Fibroblast of lung (primary cell): ENCODE measurements around the gene RHBDD1. TPM values are rescaled to one million over a fixed set of nuclear protein-coding genes. Genes with fewer than 3 reads are reported as not detected.

Experiments
- DNase-seq, 2 donors: peaks; one replicate each; pipeline versions ENCODE4 v3.0.0 to v3.0.0-alpha.2; 2010; ENCODE audit warnings: low read depth in 2 of 2
- H2AFZ ChIP-seq: 2 replicates; pipeline ENCODE4 v1.5.1; 2012; ENCODE audit warnings: low read length, control low read depth, inconsistent platforms
- H3K27ac ChIP-seq: 2 replicates; pipeline ENCODE4 v1.5.1; 2011; ENCODE audit warnings: low read length, control low read depth; ENCODE audit not compliant: insufficient read depth
- H3K27me3 ChIP-seq: 2 replicates; pipeline ENCODE4 v1.5.1; 2011; ENCODE audit warnings: mild to moderate bottlenecking, low read length; ENCODE audit not compliant: control insufficient read depth, insufficient read depth
- H3K36me3 ChIP-seq: 2 replicates; pipeline ENCODE4 v1.5.1; 2011; ENCODE audit warnings: low read length; ENCODE audit not compliant: control insufficient read depth, insufficient read depth
- H3K4me1 ChIP-seq: 2 replicates; pipeline ENCODE4 v1.5.1; 2011; ENCODE audit warnings: low read length; ENCODE audit not compliant: control insufficient read depth, insufficient read depth; ENCODE audit errors: extremely low read depth
- H3K4me2 ChIP-seq: 2 replicates; pipeline ENCODE4 v1.5.1; 2011; ENCODE audit warnings: low read length, control low read depth; ENCODE audit not compliant: insufficient read depth; ENCODE audit errors: extremely low read depth
- H3K4me3 ChIP-seq, 4 experiments: fragments of 200-600 bp in 1 of 4; sonication (generic) in 1 of 4; replicated peaks in 1 of 4; 2 replicates each; pipeline ENCODE4 v1.5.1; 2011 to 2016; ENCODE audit warnings: low read length in 4 of 4, low read depth in 3 of 4, mild to moderate bottlenecking in 3 of 4, control low read depth in 2 of 4, inconsistent platforms in 1 of 4, mixed read lengths in 1 of 4; ENCODE audit not compliant: insufficient read depth in 1 of 4; ENCODE audit errors: control extremely low read depth in 1 of 4
- H3K79me2 ChIP-seq: 2 replicates; pipeline ENCODE4 v1.5.1; 2012; ENCODE audit warnings: mild to moderate bottlenecking, low read length, inconsistent platforms; ENCODE audit not compliant: control insufficient read depth, insufficient read depth
- H3K9ac ChIP-seq: 2 replicates; pipeline ENCODE4 v1.5.1; 2011; ENCODE audit warnings: mild to moderate bottlenecking, low read length, control low read depth; ENCODE audit not compliant: insufficient read depth
- H3K9me3 ChIP-seq: 2 replicates; pipeline ENCODE4 v1.5.1; 2012; ENCODE audit warnings: low read depth, low read length; ENCODE audit not compliant: control insufficient read depth, insufficient read depth
- H4K20me1 ChIP-seq: 2 replicates; pipeline ENCODE4 v1.5.1; 2011; ENCODE audit warnings: low read length; ENCODE audit not compliant: control insufficient read depth, insufficient read depth; ENCODE audit errors: extremely low read depth
- EZH2 ChIP-seq: IDR thresholded peaks from 2 replicates; pipeline ENCODE4 v1.5.1; 2012; ENCODE audit warnings: low read length, control low read depth, mild to moderate bottlenecking; ENCODE audit errors: missing control alignments
- polyA plus RNA-seq, 2 donors: library from polyadenylated mRNA; depleted of rRNA in 1 of 2; stranded (reverse) in 1 of 2; unstranded in 1 of 2; fragments of >200 nt; gene quantifications; 2 replicates each; pipeline ENCODE4 v1.2.1, GENCODE V29; 2011 to 2012; ENCODE audit warnings: missing spikeins in 1 of 2
- total RNA-seq: library from RNA; depleted of rRNA; stranded (reverse); fragments of >200 nt; gene quantifications from 2 replicates; pipeline ENCODE4 v1.2.1, GENCODE V29; 2014
- TF ChIP-seq, protein P1 (sequence below), 2 donors: IDR thresholded peaks in 1 of 2; conservative IDR thresholded peaks in 1 of 2; 1 replicate in 1 of 2; 2 replicates in 1 of 2; pipeline ENCODE4 v1.5.1; 2011 to 2012; ENCODE audit warnings: low read length in 2 of 2, control low read depth in 1 of 2, inconsistent platforms in 1 of 2, low read depth in 1 of 2, mild to moderate bottlenecking in 1 of 2

RHBDD1 gene
- total and polyA plus RNA-seq, 2 donors (not counting 1 experiment from before 2014, with no cell fraction given): 31.5 to 85.4 TPM

DNA sequence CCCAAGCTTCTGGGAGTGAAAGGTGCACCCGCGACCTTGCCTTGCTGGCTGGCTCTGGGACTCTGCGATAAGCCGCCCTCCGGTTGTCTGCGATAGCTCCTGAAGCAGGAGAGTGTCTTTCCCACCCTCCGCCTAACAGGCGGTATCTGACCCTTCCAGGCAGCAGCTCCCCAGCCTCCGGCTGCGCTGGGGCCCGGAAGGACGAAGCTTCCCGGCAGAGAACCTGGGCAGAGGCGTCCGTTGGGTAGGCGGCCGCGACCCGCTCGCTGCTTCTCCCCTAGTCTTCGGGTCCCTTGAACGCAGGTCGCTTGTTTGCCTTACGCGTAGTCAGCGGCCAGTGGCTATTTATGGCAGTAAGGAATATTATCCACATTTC lies 446 bp upstream of the RHBDD1 start:
- Histone ChIP-seq H3K9ac (peak overlapping the region; percentile 51), H2AFZ (peak overlapping the region; percentile 90), H3K27ac (peak overlapping the region; percentile 95), H3K4me2 (peak overlapping the region; percentile 90), H3K9me3 (no peaks in the 10 kb centered on the region), H3K36me3 (peaks cover 1% of the 10 kb centered on the region), H3K79me2 (peaks cover 12% of the 10 kb centered on the region), H3K4me3 (peak overlapping the region; percentile 53 to 87 (median 70)), H3K27me3 (no peaks in the 10 kb centered on the region), H3K4me1 (no peaks in the 10 kb centered on the region), H4K20me1 (no peaks in the 10 kb centered on the region)
- DNase-seq: no peak
- TF ChIP-seq, protein P1, sequence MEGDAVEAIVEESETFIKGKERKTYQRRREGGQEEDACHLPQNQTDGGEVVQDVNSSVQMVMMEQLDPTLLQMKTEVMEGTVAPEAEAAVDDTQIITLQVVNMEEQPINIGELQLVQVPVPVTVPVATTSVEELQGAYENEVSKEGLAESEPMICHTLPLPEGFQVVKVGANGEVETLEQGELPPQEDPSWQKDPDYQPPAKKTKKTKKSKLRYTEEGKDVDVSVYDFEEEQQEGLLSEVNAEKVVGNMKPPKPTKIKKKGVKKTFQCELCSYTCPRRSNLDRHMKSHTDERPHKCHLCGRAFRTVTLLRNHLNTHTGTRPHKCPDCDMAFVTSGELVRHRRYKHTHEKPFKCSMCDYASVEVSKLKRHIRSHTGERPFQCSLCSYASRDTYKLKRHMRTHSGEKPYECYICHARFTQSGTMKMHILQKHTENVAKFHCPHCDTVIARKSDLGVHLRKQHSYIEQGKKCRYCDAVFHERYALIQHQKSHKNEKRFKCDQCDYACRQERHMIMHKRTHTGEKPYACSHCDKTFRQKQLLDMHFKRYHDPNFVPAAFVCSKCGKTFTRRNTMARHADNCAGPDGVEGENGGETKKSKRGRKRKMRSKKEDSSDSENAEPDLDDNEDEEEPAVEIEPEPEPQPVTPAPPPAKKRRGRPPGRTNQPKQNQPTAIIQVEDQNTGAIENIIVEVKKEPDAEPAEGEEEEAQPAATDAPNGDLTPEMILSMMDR (conservative IDR thresholded peaks at IDR 0.05 in 1 of 2, IDR thresholded peaks at IDR 0.05 in 1 of 2; ENCODE audit: low read depth in 1 of 2, low read length in 2 of 2): no peak
- TF ChIP-seq EZH2: no peak

DNA sequence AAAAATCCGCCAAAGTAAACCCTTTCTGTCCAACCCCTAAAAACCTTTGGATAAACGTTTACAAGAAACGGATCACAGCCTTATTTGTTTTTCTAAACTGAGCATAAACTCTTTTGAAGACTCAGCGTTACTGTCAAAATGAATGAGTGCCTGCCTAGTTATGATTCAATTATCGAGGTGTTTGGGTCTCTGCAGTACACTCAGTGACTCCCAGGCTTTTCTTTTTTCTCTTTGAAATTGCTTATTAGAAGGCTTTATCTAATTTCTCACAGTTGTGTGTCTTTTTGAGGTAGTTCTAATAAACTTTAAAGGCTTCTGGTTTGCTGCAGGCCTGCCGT lies 663 bp downstream of the RHBDD1 start:
- no peak for DNase-seq
- Histone ChIP-seq H2AFZ (peak overlapping the region; percentile 20), H3K36me3 (peaks cover 1% of the 10 kb centered on the region), H3K4me2 (peak overlapping the region; percentile 67), H3K9me3 (no peaks in the 10 kb centered on the region), H3K27me3 (no peaks in the 10 kb centered on the region), H4K20me1 (no peaks in the 10 kb centered on the region), H3K4me3 (peak overlapping the region; percentile 78 to 89 (median 82)), H3K4me1 (no peaks in the 10 kb centered on the region), H3K9ac (peak overlapping the region; percentile 94), H3K27ac (peak overlapping the region; percentile 95), H3K79me2 (peaks cover 12% of the 10 kb centered on the region)
- TF ChIP-seq EZH2: no peak
- TF ChIP-seq, protein P1 (conservative IDR thresholded peaks at IDR 0.05 in 1 of 2, IDR thresholded peaks at IDR 0.05 in 1 of 2; ENCODE audit: low read depth in 1 of 2, low read length in 2 of 2): no peak

DNA sequence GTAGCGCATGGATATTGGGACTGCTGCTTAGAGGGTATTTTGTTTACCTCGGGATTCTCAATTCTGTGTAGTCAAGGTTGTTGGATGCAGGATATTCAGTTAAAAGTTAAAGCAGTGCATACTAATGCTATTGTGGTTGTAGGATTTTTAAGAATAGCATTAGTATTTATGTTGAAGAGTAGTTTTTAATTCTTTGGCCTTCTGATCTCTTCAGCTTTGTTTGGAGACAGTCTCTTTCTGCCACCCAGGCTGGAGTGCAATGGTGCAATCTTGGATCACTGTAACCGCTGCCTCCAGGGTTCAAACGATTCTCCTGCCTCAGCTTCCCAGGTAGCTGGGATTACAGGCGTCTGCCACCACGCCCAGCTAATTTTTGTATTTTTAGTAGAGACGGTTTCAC lies 1.5 kb downstream of the RHBDD1 start:
- no peak for TF ChIP-seq EZH2
- TF ChIP-seq, protein P1 (conservative IDR thresholded peaks at IDR 0.05 in 1 of 2, IDR thresholded peaks at IDR 0.05 in 1 of 2; ENCODE audit: low read depth in 1 of 2, low read length in 2 of 2): no peak
- Histone ChIP-seq H3K4me3 (peak overlapping the region in 2 of 4 experiments; percentile 87 to 89), H3K4me2 (peak overlapping the region; percentile 67), H3K9ac (no peak overlapping the region), H3K9me3 (no peaks in the 10 kb centered on the region), H2AFZ (no peak overlapping the region), H4K20me1 (no peaks in the 10 kb centered on the region), H3K4me1 (no peaks in the 10 kb centered on the region), H3K36me3 (peaks cover 1% of the 10 kb centered on the region), H3K79me2 (peaks cover 12% of the 10 kb centered on the region), H3K27ac (no peak overlapping the region), H3K27me3 (no peaks in the 10 kb centered on the region)
- no peak for DNase-seq
